Muscle layer of colon (tissue), 2 donors: ENCODE measurements around the gene PBX3.

Experiments
- H3K27ac ChIP-seq: one replicate; pipeline ENCODE4 v1.7.0; 2013; ENCODE audit warnings: low read depth, mild to moderate bottlenecking, low read length, moderate library complexity
- H3K27me3 ChIP-seq, 2 donors: one replicate each; pipeline ENCODE4 v1.7.0; 2013; ENCODE audit warnings: low read length in 2 of 2, mild to moderate bottlenecking in 2 of 2; ENCODE audit not compliant: insufficient read depth in 2 of 2, control insufficient read depth in 1 of 2
- H3K36me3 ChIP-seq: one replicate; pipeline ENCODE4 v1.7.0; 2013; ENCODE audit warnings: mild to moderate bottlenecking, low read length; ENCODE audit not compliant: insufficient read depth
- H3K4me1 ChIP-seq: one replicate; pipeline ENCODE4 v1.7.0; 2013; ENCODE audit warnings: mild to moderate bottlenecking, low read length; ENCODE audit not compliant: insufficient read depth
- H3K4me3 ChIP-seq, 2 donors: one replicate each; pipeline ENCODE4 v1.7.0; 2013; ENCODE audit warnings: low read length in 2 of 2, low read depth in 1 of 2, mild to moderate bottlenecking in 1 of 2, moderate library complexity in 1 of 2
- H3K9ac ChIP-seq: one replicate; pipeline ENCODE4 v1.7.0; 2013; ENCODE audit warnings: low read length
- H3K9me3 ChIP-seq: one replicate; pipeline ENCODE4 v1.7.0; 2013; ENCODE audit warnings: mild to moderate bottlenecking, low read length
- donor health status: abdominal sarcoma.
- donor health status: Adenocarcinoma of cecum.

PBX3 gene

DNA sequence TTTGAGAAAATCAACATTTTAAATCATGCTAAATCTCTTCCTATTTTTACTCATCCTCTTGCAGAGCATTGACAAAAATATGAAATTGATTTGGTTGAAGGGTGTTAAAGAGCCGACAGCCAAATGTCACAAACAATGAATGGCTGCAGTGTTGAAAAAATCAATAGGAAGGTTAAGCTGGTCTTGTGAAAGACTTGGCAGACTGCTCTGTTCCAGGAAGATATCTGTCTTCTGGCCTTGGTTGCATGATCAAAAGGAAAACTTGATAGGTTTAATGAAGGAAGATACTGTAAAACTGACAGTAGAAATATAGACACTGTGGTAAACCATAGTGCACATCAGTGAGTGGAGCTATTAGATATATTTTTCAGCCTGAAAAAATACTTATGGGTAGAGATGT is 103.6 kb downstream of the PBX3 start:
- H3K9me3 ChIP-seq = no peaks in the 10 kb centered on the region
- H3K9ac ChIP-seq = no peak overlapping the region
- H3K4me3 ChIP-seq = no peak overlapping the region
- peaks cover 13% of the 10 kb centered on the region for H3K4me1 ChIP-seq
- no peak overlapping the region for H3K27ac ChIP-seq
- H3K27me3 ChIP-seq = no peaks in the 10 kb centered on the region
- H3K36me3 ChIP-seq = no peaks in the 10 kb centered on the region

DNA sequence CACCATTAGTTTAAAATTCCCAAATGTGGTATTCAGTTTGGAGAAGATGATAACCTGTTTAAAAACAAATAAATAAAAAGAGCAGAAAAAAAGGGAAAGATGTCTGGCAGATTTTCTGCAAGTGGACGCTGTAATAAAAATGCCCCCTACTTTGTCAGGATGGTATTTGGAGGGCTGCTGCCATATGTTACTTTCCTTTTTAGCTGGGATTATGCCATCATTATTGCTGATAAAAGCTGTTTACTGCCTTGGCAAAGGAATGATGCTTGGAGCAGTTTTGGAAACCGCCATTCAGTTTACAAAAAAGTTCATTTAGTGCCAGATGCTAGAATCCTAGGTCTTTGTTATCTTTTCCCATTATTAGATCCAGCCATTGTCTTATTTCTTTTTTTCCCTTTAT is 104.8 kb downstream of the PBX3 start:
- Histone ChIP-seq H3K4me3 (no peak overlapping the region), H3K4me1 (peaks cover 13% of the 10 kb centered on the region), H3K9me3 (no peaks in the 10 kb centered on the region), H3K9ac (no peak overlapping the region), H3K27me3 (no peaks in the 10 kb centered on the region), H3K27ac (no peak overlapping the region), H3K36me3 (no peaks in the 10 kb centered on the region)

DNA sequence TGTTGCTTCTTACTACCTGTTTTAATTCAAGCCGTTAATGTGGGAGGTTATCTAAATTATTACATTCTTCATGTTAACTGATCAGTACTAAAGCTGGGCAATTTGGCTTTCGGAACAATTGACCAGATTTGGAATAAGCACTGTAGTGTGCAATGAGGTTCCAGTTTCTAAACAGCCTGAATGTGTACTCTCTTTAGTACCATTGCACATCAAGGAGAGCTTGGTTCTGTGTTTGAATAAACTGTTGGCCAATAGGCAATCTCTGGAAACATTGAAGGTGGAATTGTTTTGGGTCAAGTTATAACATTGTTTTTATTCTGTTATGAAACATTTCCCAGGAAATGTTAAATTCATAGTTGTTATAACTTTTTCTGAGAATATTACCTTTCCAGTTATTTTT is 105.2 kb downstream of the PBX3 start:
- H3K4me1 ChIP-seq = peaks cover 13% of the 10 kb centered on the region

DNA sequence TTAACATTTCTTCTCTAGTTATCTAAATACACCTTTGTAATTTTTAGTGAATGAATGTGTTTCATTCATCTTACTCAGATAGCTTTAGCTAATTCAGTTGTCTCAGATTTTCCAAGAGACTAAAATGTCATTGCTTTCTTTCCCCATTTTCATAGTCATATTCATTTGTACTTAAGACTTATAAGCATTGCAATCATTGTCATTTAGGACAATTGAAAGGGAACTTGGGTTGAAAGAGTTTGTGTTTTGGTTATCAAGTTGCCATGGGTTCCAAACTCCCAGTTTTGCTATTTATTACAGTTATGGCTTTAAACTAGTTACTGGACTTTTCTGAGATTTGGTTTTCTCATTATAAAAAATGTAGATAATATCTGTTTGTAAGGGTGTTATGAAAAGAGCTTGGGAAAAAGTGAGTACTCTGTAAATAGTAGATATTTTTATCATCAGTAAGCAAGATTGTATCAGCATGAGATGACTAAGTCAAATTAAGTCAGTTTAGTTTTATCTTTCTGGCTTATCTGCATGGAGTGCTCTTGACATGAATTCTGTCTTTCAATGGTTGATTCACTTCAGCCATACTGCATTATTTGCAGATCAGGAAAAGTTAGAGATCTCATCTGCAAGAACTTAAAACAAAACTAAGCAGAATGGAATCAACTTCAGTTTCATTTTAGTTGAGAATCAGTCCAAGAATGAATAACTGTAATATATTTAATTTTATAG is 107.5 kb downstream of the PBX3 start:
- Histone ChIP-seq H3K27me3 (no peaks in the 10 kb centered on the region), H3K36me3 (no peaks in the 10 kb centered on the region), H3K4me3 (no peak overlapping the region), H3K4me1 (peaks cover 13% of the 10 kb centered on the region), H3K9me3 (no peaks in the 10 kb centered on the region), H3K9ac (no peak overlapping the region), H3K27ac (no peak overlapping the region)

More for the DNA sequence above, 105.2 kb downstream of the PBX3 start:
- H3K36me3 ChIP-seq = no peaks in the 10 kb centered on the region
- H3K9me3 ChIP-seq = no peaks in the 10 kb centered on the region
- H3K27me3 ChIP-seq = no peaks in the 10 kb centered on the region
- H3K9ac ChIP-seq = no peak overlapping the region
- no peak overlapping the region for H3K4me3 ChIP-seq
- H3K27ac ChIP-seq = no peak overlapping the region

DNA sequence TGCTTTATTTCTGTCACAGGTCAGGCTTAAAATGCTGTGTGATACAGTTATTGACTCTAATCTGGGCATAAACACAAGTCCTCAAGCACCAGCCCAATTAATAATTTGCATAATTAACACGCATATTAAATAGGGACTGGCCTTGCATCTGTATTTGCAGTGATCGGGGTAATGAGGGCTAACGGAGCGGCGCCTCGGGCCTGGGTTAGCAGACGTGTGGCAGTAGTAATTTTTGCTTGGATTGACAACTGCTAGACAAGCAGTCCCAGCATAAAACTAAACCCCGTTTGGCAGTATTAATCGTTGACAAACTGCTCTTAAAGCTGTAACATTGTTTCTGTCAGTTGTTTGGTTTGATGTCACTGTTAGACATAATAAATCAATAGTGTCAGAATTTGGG is 109.2 kb downstream of the PBX3 start:
- Histone ChIP-seq H3K9me3 (no peaks in the 10 kb centered on the region), H3K4me1 (peaks cover 5% of the 10 kb centered on the region), H3K27ac (no peak overlapping the region), H3K4me3 (no peak overlapping the region), H3K27me3 (no peaks in the 10 kb centered on the region), H3K36me3 (no peaks in the 10 kb centered on the region), H3K9ac (no peak overlapping the region)

DNA sequence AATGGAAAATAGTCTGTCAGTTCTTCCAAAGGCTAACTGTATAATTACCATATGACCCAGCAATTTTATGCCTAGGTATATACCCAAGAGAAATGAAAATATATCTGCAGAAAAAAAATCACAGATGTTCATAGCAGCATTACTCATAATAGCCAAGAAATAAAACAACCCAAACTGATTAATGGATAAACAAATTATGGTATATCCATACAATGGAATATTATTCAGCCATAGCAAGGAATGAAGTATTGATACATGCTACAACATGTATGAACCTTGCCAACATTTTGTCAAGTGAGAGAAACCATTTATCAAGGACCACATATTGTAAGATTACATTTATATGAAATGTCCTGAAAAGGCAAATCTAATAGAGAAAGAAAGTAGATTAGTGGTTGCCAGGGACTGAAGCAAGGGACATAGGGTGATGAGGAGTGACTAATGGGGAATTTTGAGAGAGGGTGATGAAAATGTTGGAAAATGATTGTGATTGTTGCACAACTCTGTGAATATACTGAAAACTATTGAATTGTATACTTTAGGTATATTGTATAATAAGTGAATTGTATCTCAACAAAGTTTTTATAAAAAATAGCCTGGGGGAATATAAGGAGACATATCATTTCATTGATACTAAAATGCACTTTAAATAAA is 114.4 kb downstream of the PBX3 start:
- H3K9ac ChIP-seq = no peak overlapping the region
- H3K36me3 ChIP-seq = no peaks in the 10 kb centered on the region
- no peak overlapping the region for H3K27ac ChIP-seq
- no peaks in the 10 kb centered on the region for H3K9me3 ChIP-seq
- H3K27me3 ChIP-seq = no peaks in the 10 kb centered on the region
- no peaks in the 10 kb centered on the region for H3K4me1 ChIP-seq
- H3K4me3 ChIP-seq = no peak overlapping the region

DNA sequence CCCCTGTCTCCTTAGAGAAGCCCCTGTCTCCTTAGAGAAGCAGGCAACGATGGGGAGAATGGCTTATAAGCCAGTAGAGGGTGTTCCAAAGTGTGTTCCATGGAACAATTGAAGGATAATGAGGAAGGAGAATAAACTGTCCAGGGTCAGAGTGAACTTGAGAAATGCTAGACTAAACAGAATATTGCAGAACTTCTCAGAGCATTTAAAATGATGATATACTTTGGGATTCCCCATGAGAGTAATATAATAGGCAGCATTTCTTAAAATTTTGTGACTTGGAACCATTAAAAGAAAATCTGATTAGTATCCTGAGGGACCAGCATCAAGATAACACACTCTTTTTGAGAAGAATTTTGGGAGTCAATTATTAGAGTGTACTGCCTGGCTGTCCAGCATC is 116.8 kb downstream of the PBX3 start:
- H3K36me3 ChIP-seq = no peaks in the 10 kb centered on the region
- H3K9ac ChIP-seq = no peak overlapping the region
- no peaks in the 10 kb centered on the region for H3K27me3 ChIP-seq
- peaks cover 4% of the 10 kb centered on the region for H3K4me1 ChIP-seq
- H3K4me3 ChIP-seq = no peak overlapping the region
- H3K27ac ChIP-seq = no peak overlapping the region
- H3K9me3 ChIP-seq = no peaks in the 10 kb centered on the region

DNA sequence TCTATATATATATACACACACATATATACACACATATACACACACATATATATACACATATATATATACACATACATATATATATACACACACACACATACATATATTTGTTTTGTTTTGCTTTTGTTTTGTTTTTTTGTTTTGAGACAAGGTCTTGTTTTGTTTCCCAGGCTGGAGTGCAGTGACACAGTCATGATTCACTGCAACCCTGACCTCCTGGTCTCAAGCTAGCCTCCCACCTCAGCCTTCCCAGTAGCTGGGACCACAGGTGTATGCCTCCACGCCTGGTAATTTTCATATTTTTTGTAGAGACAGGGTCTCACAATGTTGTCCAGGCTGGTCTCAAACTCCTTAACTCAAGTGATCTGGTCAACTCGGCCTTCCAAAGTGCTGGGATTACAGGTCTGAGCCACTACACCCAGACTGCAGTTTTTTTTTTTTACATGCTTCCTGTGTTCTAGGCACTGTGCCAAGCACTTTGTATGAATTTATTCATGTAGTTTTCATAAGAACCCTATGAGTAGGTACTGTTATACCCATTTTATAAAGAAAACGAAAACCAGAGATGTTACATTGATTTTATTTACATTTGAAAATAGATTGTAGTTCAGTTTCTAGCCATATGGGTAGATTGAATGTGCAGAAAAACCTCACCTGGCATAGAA is 120.7 kb downstream of the PBX3 start:
- Histone ChIP-seq H3K27me3 (no peaks in the 10 kb centered on the region), H3K4me3 (no peak overlapping the region)

DNA sequence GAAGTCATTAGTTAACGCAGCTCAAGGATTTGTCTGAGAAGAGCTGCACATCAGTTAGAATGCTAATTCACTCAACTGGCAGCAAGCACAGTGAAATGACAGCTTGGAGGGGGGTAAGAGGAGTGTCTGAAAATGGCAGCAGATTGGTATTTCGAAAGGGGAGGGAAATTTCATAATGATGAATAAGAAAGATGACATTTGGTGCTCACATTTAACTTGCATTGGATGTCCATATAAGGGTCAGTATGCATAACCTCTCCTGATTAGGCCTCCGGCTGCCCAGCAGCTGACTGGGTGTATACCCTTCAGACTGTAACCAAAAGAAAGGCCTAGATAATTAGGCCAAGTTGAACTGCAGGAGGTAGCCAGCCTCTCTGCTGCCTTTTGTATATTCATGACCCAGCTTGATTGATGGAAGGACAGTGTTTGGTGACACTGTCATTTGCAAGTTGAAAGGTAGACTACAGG is 131.0 kb downstream of the PBX3 start:
- Histone ChIP-seq H3K27ac (no peak overlapping the region), H3K36me3 (no peaks in the 10 kb centered on the region), H3K9ac (no peak overlapping the region), H3K27me3 (no peaks in the 10 kb centered on the region), H3K4me1 (peaks cover 2% of the 10 kb centered on the region), H3K9me3 (no peaks in the 10 kb centered on the region), H3K4me3 (no peak overlapping the region)

More for the DNA sequence above, 120.7 kb downstream of the PBX3 start:
- H3K36me3 ChIP-seq = no peaks in the 10 kb centered on the region
- no peak overlapping the region for H3K27ac ChIP-seq
- H3K9ac ChIP-seq = no peak overlapping the region
- H3K9me3 ChIP-seq = no peaks in the 10 kb centered on the region
- H3K4me1 ChIP-seq = peaks cover 4% of the 10 kb centered on the region

DNA sequence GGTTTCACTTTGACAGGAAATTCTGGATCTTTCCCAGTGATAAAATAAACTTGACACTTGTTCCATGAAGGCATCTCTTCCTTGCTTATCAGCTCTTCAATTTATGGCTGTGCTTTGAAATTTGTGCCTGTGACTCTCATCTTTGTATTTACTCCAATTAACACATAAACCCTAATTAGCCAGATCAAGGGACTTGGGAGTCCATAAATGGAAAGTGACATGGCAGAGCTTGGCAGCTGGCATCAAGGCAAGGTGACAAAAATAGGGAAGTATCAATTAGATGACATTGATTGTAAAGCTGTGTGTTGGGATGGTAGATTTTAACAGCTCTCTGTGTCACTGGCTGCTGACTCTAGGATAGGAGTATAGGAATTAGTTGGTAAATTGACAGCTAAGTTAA is 133.9 kb downstream of the PBX3 start:
- H3K9me3 ChIP-seq = no peaks in the 10 kb centered on the region
- no peak overlapping the region for H3K9ac ChIP-seq
- no peaks in the 10 kb centered on the region for H3K36me3 ChIP-seq
- no peak overlapping the region for H3K27ac ChIP-seq
- peaks cover 22% of the 10 kb centered on the region for H3K4me1 ChIP-seq
- no peak overlapping the region for H3K4me3 ChIP-seq
- H3K27me3 ChIP-seq = no peaks in the 10 kb centered on the region

DNA sequence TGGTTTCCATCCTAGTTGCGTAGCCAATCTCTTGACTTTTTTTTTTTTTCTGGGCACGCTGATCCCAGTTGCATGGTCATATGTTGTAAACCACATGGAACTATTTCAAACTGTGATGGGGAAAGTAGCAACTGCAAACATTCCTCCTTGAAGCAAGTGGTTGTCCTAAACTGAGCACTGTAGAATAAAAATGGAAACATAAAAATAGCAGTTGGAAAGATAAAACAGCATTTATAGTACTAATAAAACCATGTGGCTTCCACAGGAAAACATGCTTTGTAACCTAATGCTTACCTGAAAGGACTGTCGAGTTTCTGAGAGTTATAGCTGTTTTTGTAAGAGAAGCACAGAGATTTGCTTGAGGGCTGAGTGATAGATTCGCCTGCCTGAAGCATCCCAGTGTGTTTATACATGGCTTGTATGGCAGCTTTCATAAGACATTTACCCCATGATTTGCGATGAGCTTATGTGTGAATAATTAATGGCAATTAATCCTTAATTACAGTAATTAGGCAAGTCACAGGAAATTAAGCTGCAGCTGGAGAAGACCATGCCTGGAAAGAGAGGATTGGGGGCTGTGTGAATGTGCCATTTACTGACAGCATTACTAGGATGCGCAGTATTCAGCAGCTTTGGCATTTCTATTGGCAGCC is 136.5 kb downstream of the PBX3 start:
- Histone ChIP-seq H3K4me1 (peaks cover 37% of the 10 kb centered on the region), H3K9me3 (no peaks in the 10 kb centered on the region), H3K27ac (peak overlapping the region; percentile 61), H3K9ac (no peak overlapping the region), H3K36me3 (no peaks in the 10 kb centered on the region), H3K4me3 (no peak overlapping the region), H3K27me3 (no peaks in the 10 kb centered on the region)
